H1 (cell line): ENCODE data around the gene KCTD4. TPM values are rescaled to one million over a fixed set of nuclear protein-coding genes. Genes with fewer than 3 reads are reported as not detected.

ENCODE experiments used
- CTCF ChIA-PET: fragments of 300-600 bp; sonication (Branson Sonifier 250); formaldehyde crosslinking; loops from one replicate; lab custom pipeline; 2021; ENCODE audit not compliant: partially characterized antibody; lab: Charles Lee
- POLR2A ChIA-PET: fragments of 300-600 bp; sonication (Branson Sonifier 250); formaldehyde crosslinking; loops from one replicate; lab custom pipeline; 2021; ENCODE audit warnings: inconsistent platforms; ENCODE audit not compliant: partially characterized antibody; lab: Charles Lee
- DNase-seq, 2 experiments: peaks; one replicate each; pipeline versions ENCODE4 v3.0.0 to v3.0.0-alpha.2; 2010 to 2022; ENCODE audit warnings: low spot score in 2 of 2, low read depth in 1 of 2, mixed read lengths in 1 of 2
- FAIRE-seq: peaks from 2 replicates; lab custom pipeline; 2011; peaks lifted over from hg19 to GRCh38; lab: Jason Lieb, UNC
- H2AFZ ChIP-seq: 2 replicates; pipeline ENCODE4 v1.8.1; 2012; ENCODE audit warnings: low read length, inconsistent platforms
- H2AK5ac ChIP-seq: 2 replicates; pipeline ENCODE4 v1.6.1; 2013; ENCODE audit warnings: low read depth, low read length
- H2BK120ac ChIP-seq: replicated peaks from 2 replicates; pipeline ENCODE3; 2013; ENCODE audit warnings: low read depth, low read length, inconsistent platforms
- H2BK12ac ChIP-seq: 2 replicates; pipeline ENCODE4 v1.6.1; 2013; ENCODE audit warnings: low read depth, low read length
- H2BK15ac ChIP-seq: 2 replicates; pipeline ENCODE4 v1.6.1; 2013; ENCODE audit warnings: low read length
- H2BK20ac ChIP-seq: 2 replicates; pipeline ENCODE4 v1.6.1; 2013; ENCODE audit warnings: low read length
- H2BK5ac ChIP-seq: 2 replicates; pipeline ENCODE4 v1.6.1; 2013; ENCODE audit warnings: low read depth, low read length
- H3K14ac ChIP-seq: 2 replicates; pipeline ENCODE4 v1.6.1; 2013; ENCODE audit warnings: inconsistent platforms; ENCODE audit not compliant: insufficient read length
- H3K18ac ChIP-seq: 2 replicates; pipeline ENCODE4 v1.6.1; 2013; ENCODE audit warnings: low read length; ENCODE audit errors: extremely low read depth
- H3K23ac ChIP-seq: 2 replicates; pipeline ENCODE4 v1.6.1; 2013; ENCODE audit warnings: inconsistent platforms; ENCODE audit not compliant: insufficient read length
- H3K23me2 ChIP-seq: 2 replicates; pipeline ENCODE4 v1.6.1; 2013; ENCODE audit warnings: low read depth, low read length
- H3K27ac ChIP-seq: 2 replicates; pipeline ENCODE4 v1.6.1; 2011; ENCODE audit warnings: low read depth, low read length, inconsistent platforms
- H3K27me3 ChIP-seq, 4 experiments: replicated peaks in 1 of 4; 1 replicate in 1 of 4; 2 replicates in 3 of 4; pipeline versions ENCODE4 v1.6.1 to v1.8.1; 2011 to 2013; ENCODE audit warnings: low read length in 3 of 4, mild to moderate bottlenecking in 3 of 4, inconsistent platforms in 2 of 4, mixed read lengths in 2 of 4, moderate library complexity in 1 of 4; ENCODE audit not compliant: control insufficient read depth in 3 of 4, insufficient read depth in 3 of 4; ENCODE audit errors: extremely low read depth in 1 of 4
- H3K36me3 ChIP-seq, 4 experiments: 2 replicates each; pipeline versions ENCODE4 v1.6.1 to v1.8.1; 2011 to 2013; ENCODE audit warnings: mild to moderate bottlenecking in 4 of 4, low read length in 3 of 4, moderate library complexity in 2 of 4, control low read depth in 1 of 4, inconsistent platforms in 1 of 4; ENCODE audit not compliant: insufficient read depth in 4 of 4, control insufficient read depth in 2 of 4
- H3K4ac ChIP-seq: replicated peaks from 2 replicates; pipeline ENCODE3; 2013; ENCODE audit warnings: low read length, low read depth, mixed read lengths, inconsistent platforms; ENCODE audit not compliant: insufficient read length
- H3K4me1 ChIP-seq, 4 experiments: replicated peaks in 1 of 4; 1 replicate in 1 of 4; 2 replicates in 3 of 4; pipeline versions ENCODE4 v1.6.1 to v1.8.1; 2011 to 2013; ENCODE audit warnings: low read length in 3 of 4, inconsistent platforms in 2 of 4, mixed read lengths in 1 of 4; ENCODE audit not compliant: insufficient read depth in 4 of 4, control insufficient read depth in 3 of 4
- H3K4me2 ChIP-seq, 2 experiments: 2 replicates each; pipeline versions ENCODE4 v1.6.1 to v1.8.1; 2011 to 2013; ENCODE audit warnings: low read depth in 2 of 2, low read length in 2 of 2, control low read depth in 1 of 2, inconsistent platforms in 1 of 2, mild to moderate bottlenecking in 1 of 2; ENCODE audit not compliant: insufficient read depth in 1 of 2
- H3K4me3 ChIP-seq, 4 experiments: fragments of 200-600, 300-600 bp in 1 of 4; sonication (generic), shearing (Covaris generic), sonication (Bioruptor Twin) in 1 of 4; 2 replicates each; pipeline versions ENCODE4 v1.5.1 to v1.8.1; 2011 to 2016; ENCODE audit warnings: low read length in 4 of 4, low read depth in 3 of 4, control low read depth in 2 of 4, inconsistent platforms in 2 of 4, mild to moderate bottlenecking in 2 of 4, mixed read lengths in 1 of 4, moderate library complexity in 1 of 4; ENCODE audit not compliant: insufficient read depth in 2 of 4; ENCODE audit errors: extremely low read depth in 1 of 4
- H3K56ac ChIP-seq: replicated peaks from 2 replicates; pipeline ENCODE3; 2013; ENCODE audit warnings: low read depth, mild to moderate bottlenecking, mixed read lengths, low read length, inconsistent platforms; ENCODE audit not compliant: insufficient read length
- H3K79me1 ChIP-seq: 2 replicates; pipeline ENCODE4 v1.6.1; 2013; ENCODE audit warnings: low read depth, low read length, control low read depth
- H3K79me2 ChIP-seq, 2 experiments: 2 replicates each; pipeline versions ENCODE4 v1.6.1 to v1.8.1; 2012 to 2013; ENCODE audit warnings: low read length in 2 of 2, mild to moderate bottlenecking in 2 of 2, inconsistent platforms in 1 of 2; ENCODE audit not compliant: insufficient read depth in 2 of 2, control insufficient read depth in 1 of 2
- H3K9ac ChIP-seq, 4 experiments: replicated peaks in 1 of 4; 1 replicate in 1 of 4; 2 replicates in 3 of 4; pipeline versions ENCODE4 v1.6.1 to v1.8.1; 2011 to 2013; ENCODE audit warnings: low read depth in 3 of 4, low read length in 3 of 4, control low read depth in 2 of 4, mild to moderate bottlenecking in 2 of 4, moderate library complexity in 2 of 4, inconsistent platforms in 1 of 4; ENCODE audit errors: extremely low read depth in 1 of 4
- H3K9me3 ChIP-seq, 2 experiments: 2 replicates each; pipeline versions ENCODE4 v1.6.1 to v1.8.1; 2012 to 2013; ENCODE audit warnings: mild to moderate bottlenecking in 2 of 2, moderate library complexity in 2 of 2, control low read depth in 1 of 2, inconsistent platforms in 1 of 2, low read depth in 1 of 2, low read length in 1 of 2, mixed read lengths in 1 of 2; ENCODE audit not compliant: insufficient read depth in 2 of 2
- H4K20me1 ChIP-seq, 2 experiments: replicated peaks in 1 of 2; 2 replicates each; pipeline versions ENCODE3 to v1.8.1; 2011 to 2013; ENCODE audit warnings: inconsistent platforms in 2 of 2, low read length in 2 of 2, mild to moderate bottlenecking in 1 of 2; ENCODE audit not compliant: insufficient read depth in 2 of 2, control insufficient read depth in 1 of 2
- H4K5ac ChIP-seq: 2 replicates; pipeline ENCODE4 v1.6.1; 2013; ENCODE audit warnings: low read length, low read depth, mixed read lengths, inconsistent platforms; ENCODE audit not compliant: insufficient read length
- H4K8ac ChIP-seq: 2 replicates; pipeline ENCODE4 v1.8.0; 2013; ENCODE audit warnings: mild to moderate bottlenecking, moderate library complexity, low read length, inconsistent platforms; ENCODE audit not compliant: insufficient read depth; ENCODE audit errors: extremely low read depth
- H4K91ac ChIP-seq: replicated peaks from 2 replicates; pipeline ENCODE3; 2013; ENCODE audit warnings: low read length, mixed read lengths, inconsistent platforms; ENCODE audit not compliant: insufficient read length
- BCL11A ChIP-seq, 2 experiments: IDR thresholded peaks; one replicate each; pipeline ENCODE4 v1.6.1; 2011; ENCODE audit warnings: low read depth in 2 of 2, low read length in 2 of 2, mild to moderate bottlenecking in 2 of 2
- CTCF ChIP-seq, 3 experiments: IDR thresholded peaks; 1 replicate in 2 of 3; 2 replicates in 1 of 3; pipeline versions ENCODE4 v1.5.1 to v1.6.1; 2011; ENCODE audit warnings: low read length in 3 of 3, mild to moderate bottlenecking in 3 of 3, inconsistent platforms in 2 of 3, low read depth in 1 of 3, moderate library complexity in 1 of 3; ENCODE audit not compliant: insufficient read depth in 1 of 3; ENCODE audit errors: control extremely low read depth in 1 of 3
- KDM4A ChIP-seq: IDR thresholded peaks from one replicate; pipeline ENCODE4 v1.7.1; 2012; ENCODE audit warnings: low read depth, mild to moderate bottlenecking, moderate library complexity, low read length, inconsistent platforms; ENCODE audit not compliant: severe bottlenecking
- POU5F1 ChIP-seq: IDR thresholded peaks from 2 replicates; pipeline ENCODE4 v1.6.1; 2011; ENCODE audit warnings: low read depth, mild to moderate bottlenecking, low read length, moderate library complexity
- RAD21 ChIP-seq, 2 experiments: IDR thresholded peaks in 1 of 2; conservative IDR thresholded peaks in 1 of 2; 2 replicates each; pipeline ENCODE4 v1.6.1; 2011; ENCODE audit warnings: low read depth in 2 of 2, low read length in 2 of 2, improper control_type of control experiment in 1 of 2, inconsistent platforms in 1 of 2, mild to moderate bottlenecking in 1 of 2, moderate library complexity in 1 of 2
- RNF2 ChIP-seq: fragments of 200-900, 300-1000 bp; sonication (generic); IDR thresholded peaks from 2 replicates; pipeline ENCODE4 v1.7.1; 2016; ENCODE audit warnings: borderline replicate concordance, low read depth, mild to moderate bottlenecking, antibody characterized with exemption, low read length; ENCODE audit not compliant: poor library complexity, severe bottlenecking; ENCODE audit errors: missing control alignments
- SIX5 ChIP-seq: IDR thresholded peaks from 2 replicates; pipeline ENCODE4 v1.6.1; 2011; ENCODE audit warnings: mild to moderate bottlenecking, low read depth, low read length
- SP1 ChIP-seq: IDR thresholded peaks from 2 replicates; pipeline ENCODE4 v1.6.1; 2011; ENCODE audit warnings: low read depth, low read length
- SP2 ChIP-seq: IDR thresholded peaks from 2 replicates; pipeline ENCODE4 v1.6.1; 2012; ENCODE audit warnings: mild to moderate bottlenecking, low read length, inconsistent platforms
- TCF12 ChIP-seq: IDR thresholded peaks from 2 replicates; pipeline ENCODE4 v1.6.1; 2011; ENCODE audit warnings: low read depth, mild to moderate bottlenecking, low read length
- ZNF274 ChIP-seq: IDR thresholded peaks from 2 replicates; pipeline ENCODE4 v1.7.0; 2012; ENCODE audit warnings: low read length, borderline replicate concordance; ENCODE audit errors: extremely low read depth
- WGBS, 2 experiments: shearing (Covaris generic) in 1 of 2; methylation state at CpG; one replicate each; pipeline versions ENCODE4 v1.1.6 to v1.1.7; 2013 to 2015; ENCODE audit warnings: low lambda C conversion rate in 2 of 2, mixed read lengths in 2 of 2, inconsistent platforms in 1 of 2, low coverage in 1 of 2, missing lambda C conversion rate in 1 of 2; ENCODE audit not compliant: insufficient replicate concordance in 2 of 2, insufficient coverage in 1 of 2, insufficient read length in 1 of 2; ENCODE audit errors: extremely low coverage in 1 of 2, missing lambda C conversion rate in 1 of 2; 5-methylcytosine and 5-hydroxymethylcytosine counted together
- polyA plus RNA-seq, 7 experiments: library from polyadenylated mRNA; depleted of rRNA in 3 of 7; stranded (reverse) in 5 of 7; unstranded in 2 of 7; fragments of >200 nt in 5 of 7; fragments of 200-250 nt in 2 of 7; gene quantifications; 1 replicate in 5 of 7; 2 replicates in 1 of 7; 4 replicates in 1 of 7; pipeline versions ENCODE4 v1.2.1 to v1.2.3, GENCODE V29; 2011 to 2013; ENCODE audit warnings: missing spikeins in 2 of 7, mixed read lengths in 2 of 7
- total RNA-seq: library from RNA; stranded (reverse); fragmentation: NEBNext Ultra II Directional; extraction: Animal tissue kit (Norgen Biotek cat#: 25700); gene quantifications from 2 replicates; pipeline ENCODE4 v1.2.1, GENCODE V29; 2021

KCTD4 gene
- total and polyA plus RNA-seq, 2 of the 8 experiments (the other 6 are each of a cell fraction or from before 2014, with no cell fraction given), result not detected

- ChIA-PET POLR2A (interaction anchor here (1.5 kb wide), 1 partner anchor 12 kb away, joined by 3 read pairs; no protein-coding TSS in a partner anchor), CTCF (interaction anchor here (1.0 to 1.3 kb wide), 3 partner anchors 14 to 172 kb away, joined by 3 read pairs; no protein-coding TSS in a partner anchor)
- no peak overlapping the region for H3K23ac ChIP-seq
- no peaks in the 10 kb centered on the region for H4K20me1 ChIP-seq
- H4K91ac ChIP-seq, result no peak overlapping the region
- H2AFZ ChIP-seq, result no peak overlapping the region
- H3K79me1 ChIP-seq, result no peaks in the 10 kb centered on the region
- no peak overlapping the region for H3K4me3 ChIP-seq
- no peak overlapping the region for H2BK20ac ChIP-seq
- H3K79me2 ChIP-seq, result peaks cover 0 to 8% of the 10 kb centered on the region in 2 experiments; a peak in 1 of 4 replicates
- H3K23me2 ChIP-seq, result no peaks in the 10 kb centered on the region
- no peak overlapping the region for H4K5ac ChIP-seq
- no peak overlapping the region for H3K18ac ChIP-seq
- no peak overlapping the region for H2BK15ac ChIP-seq
- 74% methylated on average over 1 of the region's 1 CpG; no CpG with 5 or more reads in 1 of the 2 experiments for WGBS, 2 experiments
- no peak overlapping the region for H2AK5ac ChIP-seq
- FAIRE-seq (no peak), DNase-seq (no peak)
- no peak overlapping the region for H3K14ac ChIP-seq
- no peaks in the 10 kb centered on the region for H3K9me3 ChIP-seq
- H3K27ac ChIP-seq, result no peak overlapping the region
- H2BK12ac ChIP-seq, result no peak overlapping the region
- no peak overlapping the region for H3K4me2 ChIP-seq
- H3K56ac ChIP-seq, result no peak overlapping the region
- H4K8ac ChIP-seq, result no peak overlapping the region
- no peak overlapping the region for H2BK5ac ChIP-seq
- no peak overlapping the region for H3K4ac ChIP-seq
- H3K27me3 ChIP-seq, result no peaks in the 10 kb centered on the region
- H2BK120ac ChIP-seq, result no peak overlapping the region
- H3K9ac ChIP-seq, result no peak overlapping the region
- H3K4me1 ChIP-seq, result peaks cover 0 to 5% (median 4%) of the 10 kb centered on the region in 4 experiments; a peak in 5 of 7 replicates
- no peaks in the 10 kb centered on the region for H3K36me3 ChIP-seq
- TF ChIP-seq CTCF (IDR thresholded peaks at IDR 0.05; ENCODE audit: control extremely low read depth in 1 of 3, insufficient read depth in 1 of 3, low read depth in 1 of 3, low read length in 3 of 3) (no peak), SIX5 (no peak), BCL11A (IDR thresholded peaks at IDR 0.05; ENCODE audit: low read depth in 2 of 2, low read length in 2 of 2) (no peak), KDM4A (no peak), ZNF274 (no peak), RNF2 (no peak), TCF12 (no peak), POU5F1 (no peak), SP1 (no peak), SP2 (no peak), RAD21 (IDR thresholded peaks at IDR 0.05 in 1 of 2, conservative IDR thresholded peaks at IDR 0.05 in 1 of 2; ENCODE audit: low read depth in 2 of 2, low read length in 2 of 2) (no peak)
These were observed 17.8 kb upstream of the KCTD4 start for GRCh38 chr13:45218689-45219088.
